ENCODE results near the gene PLEKHA4. TPM values are rescaled to one million over a fixed set of nuclear protein-coding genes. Genes with fewer than 3 reads are reported as not detected.
"Not testable (repeated sequence)": the region's sequence is repeated elsewhere in the genome, so short reads cannot be mapped to it uniquely, and the experiment has no call there.

PLEKHA4 gene
- total RNA-seq, 1 donor from 2014 or later: 8.1 TPM

DNA sequence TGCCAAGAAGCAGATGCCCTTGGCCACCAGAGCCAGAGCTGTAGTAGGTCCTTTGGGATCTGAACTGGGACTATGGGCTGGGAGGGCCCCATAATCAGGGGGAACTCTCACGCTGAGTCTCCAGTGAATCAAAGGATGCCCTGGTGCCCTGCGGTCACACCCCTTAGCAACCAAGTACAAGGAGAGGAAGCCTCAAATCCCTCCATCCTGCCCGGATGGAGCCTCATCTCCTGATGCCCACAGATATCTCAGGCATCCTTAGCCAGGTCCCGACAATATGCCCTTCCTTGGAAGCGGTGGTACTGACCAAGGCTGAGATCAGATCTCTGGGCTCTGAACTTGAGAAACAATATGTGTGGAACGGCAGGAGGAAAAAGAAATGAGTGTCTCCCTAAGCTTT lies 1.7 kb downstream of the PLEKHA4 start:
- no peak for ATAC-seq

GRCh38 chr19:48862827-48863226 lies 5.6 kb downstream of the PLEKHA4 start:
- no peak for ATAC-seq

GRCh38 chr19:48861313-48861712 lies 7.1 kb downstream of the PLEKHA4 start:
- no peak for ATAC-seq

GRCh38 chr19:48859711-48860572 lies 8.5 kb downstream of the PLEKHA4 start:
- peak; percentile 30 for ATAC-seq

DNA sequence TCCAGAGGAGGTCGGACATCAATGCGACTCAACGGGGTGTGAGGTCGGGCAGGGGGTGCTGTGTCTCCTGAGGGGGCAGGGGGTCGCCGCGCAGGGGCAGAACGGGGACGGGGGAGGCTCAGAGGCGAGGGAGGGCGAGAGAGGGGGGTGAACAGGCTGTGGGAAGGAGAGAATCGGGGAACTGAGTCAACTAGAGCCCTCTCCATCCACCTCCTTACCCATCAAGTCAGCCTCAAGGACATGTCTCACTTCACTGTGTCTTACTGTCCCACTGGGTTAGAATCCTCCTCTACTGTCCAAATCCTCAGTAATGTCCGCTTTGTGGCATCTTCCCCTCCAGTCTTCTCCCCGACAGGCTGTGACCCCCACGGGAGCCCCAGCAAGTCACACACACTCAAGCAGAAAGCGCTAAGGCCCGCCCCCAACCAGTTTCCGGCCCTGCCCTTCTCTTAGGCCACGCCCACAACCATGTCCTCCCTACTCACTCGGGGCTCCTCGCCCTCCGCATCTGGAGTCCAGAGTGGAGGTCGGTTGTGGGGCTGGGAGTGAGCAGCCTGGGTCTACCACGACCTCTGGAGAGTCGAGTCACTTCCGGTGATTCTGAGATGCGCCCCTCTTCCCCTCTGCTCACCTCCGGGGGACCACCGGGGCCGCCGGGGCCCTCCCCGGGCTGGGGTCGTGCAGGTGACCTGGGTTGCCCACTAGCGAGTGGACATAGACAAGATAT lies 9.3 kb downstream of the PLEKHA4 start:
- ATAC-seq: peak; percentile 44

DNA sequence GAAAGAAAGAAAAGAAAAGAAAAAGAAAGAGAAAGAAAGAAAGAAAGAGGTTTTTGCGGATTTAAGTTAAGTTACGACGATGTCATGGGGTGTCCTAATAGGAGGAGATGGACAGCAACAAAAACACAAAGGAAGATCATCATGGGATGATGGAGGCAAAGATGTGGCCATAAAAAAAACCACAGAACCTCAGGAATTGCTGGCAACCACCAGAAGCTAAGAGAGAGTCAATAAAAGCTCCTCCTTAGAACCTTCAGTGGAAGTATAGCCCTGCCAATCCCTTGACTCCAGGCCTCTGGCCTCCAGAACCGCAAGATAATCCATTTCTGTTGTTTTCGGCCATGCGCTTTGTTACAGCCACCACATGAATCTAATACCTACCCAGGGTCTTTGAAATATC lies 11.5 kb downstream of the PLEKHA4 start:
- ATAC-seq: no peak

- ATAC-seq: no peak
These were observed 14.3 kb downstream of the PLEKHA4 start for GRCh38 chr19:48854103-48854502.

DNA sequence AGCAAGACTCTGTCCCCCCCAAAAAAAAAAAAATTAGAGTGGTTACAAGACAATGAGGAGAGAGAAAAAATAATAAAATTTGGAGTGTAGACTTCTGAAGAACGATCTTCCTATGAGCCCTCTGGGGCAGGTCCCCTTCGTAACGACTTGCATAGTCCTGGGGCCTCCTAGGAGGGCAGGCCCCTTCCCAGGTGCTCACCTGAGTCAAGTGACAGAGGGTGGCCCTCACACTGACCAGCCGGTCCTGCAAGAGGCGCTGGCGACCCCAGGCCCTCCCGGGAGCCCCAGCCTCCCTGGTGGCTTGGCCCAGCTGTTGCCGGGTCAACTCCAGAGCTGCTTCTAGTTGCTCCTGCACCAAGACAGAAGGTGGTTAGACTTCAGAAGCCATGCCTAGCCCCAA lies 14.9 kb downstream of the PLEKHA4 start:
- ATAC-seq: peak; percentile 32

DNA sequence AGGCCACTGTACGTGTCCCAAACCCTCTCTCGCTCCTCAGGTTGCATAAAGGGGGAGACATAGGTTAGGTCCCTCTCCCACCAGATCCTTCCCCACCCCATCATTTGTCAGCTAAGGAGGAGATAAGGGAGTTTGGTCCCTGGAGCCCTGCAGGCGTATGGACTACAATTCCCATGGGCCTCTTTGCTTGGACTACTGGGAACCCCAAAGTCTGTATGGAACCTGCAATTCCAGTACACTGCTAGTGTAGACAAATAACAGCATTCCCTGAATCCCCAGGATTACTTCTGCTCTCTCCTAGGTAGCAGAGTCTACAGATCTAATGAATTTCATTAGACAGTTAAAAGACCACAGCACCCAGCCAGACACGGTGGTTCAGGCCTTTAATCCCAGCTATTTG lies 16.1 kb downstream of the PLEKHA4 start:
- ATAC-seq: no peak

DNA sequence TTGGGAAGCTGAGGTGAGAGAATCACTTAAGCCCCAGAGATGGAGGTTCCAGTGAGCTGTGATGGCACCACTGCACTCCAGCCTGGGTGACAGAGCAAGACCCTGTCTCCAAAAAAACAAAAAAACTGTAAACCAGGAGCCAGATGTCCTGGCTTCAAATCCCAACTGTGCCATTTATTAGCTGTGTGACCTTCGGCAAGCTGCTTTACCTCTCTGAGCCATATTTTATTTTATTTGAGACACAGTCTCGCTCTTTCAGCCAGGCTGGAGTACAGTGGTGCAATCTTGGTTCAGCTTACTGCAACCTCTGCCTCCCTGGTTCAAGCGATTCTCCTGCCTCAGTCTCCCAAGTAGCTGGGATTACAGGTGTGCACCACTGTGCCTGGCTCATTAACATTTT lies 21.8 kb downstream of the PLEKHA4 start:
- ATAC-seq: not testable (repeated sequence)

GRCh38 chr19:48845384-48845783 lies 23.0 kb downstream of the PLEKHA4 start:
- ATAC-seq: no peak

DNA sequence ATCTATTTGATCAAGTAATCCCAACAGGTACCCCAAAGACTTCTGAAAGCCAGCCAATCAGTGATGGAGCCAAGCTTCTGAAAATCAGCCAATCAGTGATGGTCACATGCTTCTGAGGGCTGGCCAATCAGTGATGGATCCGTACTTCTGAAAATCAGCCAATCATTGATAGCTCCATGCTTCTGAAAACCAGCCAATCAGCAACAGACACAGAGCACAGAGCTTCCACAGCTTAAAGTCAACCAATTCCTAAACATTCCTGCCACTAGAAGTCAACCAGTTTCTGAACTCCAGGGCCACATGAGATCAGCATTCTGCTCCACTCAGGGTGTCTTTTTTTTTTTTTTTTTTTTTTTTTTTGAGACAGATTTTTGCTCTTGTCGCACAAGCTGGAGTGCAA lies 23.9 kb downstream of the PLEKHA4 start:
- ATAC-seq: no peak

DNA sequence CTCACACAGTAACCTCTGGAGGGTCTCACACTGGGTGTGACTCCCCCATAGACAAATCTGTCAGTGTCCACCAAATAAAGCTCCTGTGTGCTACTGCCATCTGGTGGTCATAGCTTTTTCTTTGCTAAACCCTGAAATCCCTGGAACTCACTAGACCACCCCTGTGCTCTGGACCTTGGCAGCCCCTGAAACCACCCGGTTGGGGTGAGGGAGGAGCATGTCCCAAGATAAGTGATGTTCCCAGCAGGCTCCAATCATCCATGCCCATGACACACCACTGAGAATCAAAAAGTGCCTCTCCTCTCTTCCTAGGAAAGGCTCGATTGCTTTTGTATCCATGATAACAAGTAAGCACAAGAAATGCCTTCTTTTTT lies 25.6 kb downstream of the PLEKHA4 start:
- peak; percentile 49 for ATAC-seq

DNA sequence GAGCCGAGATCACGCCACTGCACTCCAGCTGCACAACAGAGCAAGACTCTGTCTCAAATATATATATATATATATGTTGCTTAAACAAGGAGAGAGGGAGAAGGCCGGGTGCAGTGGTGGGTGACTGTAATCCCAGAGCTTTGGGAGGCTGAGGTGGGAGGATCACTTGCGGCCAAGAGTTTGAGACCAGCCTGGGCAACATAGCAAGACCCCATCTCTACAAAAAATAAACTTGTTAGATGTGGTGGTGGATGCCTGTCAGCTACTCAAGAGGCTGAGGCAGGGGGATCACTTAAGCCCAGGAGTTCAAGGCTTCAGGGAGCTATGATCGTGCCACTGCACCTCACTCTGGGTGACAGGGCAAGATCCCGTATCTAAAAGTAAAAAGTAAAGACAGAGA lies 26.8 kb downstream of the PLEKHA4 start:
- no peak for ATAC-seq

GRCh38 chr19:48841047-48841446 lies 27.4 kb downstream of the PLEKHA4 start:
- ATAC-seq: no peak

GRCh38 chr19:48837687-48838086 lies 30.7 kb downstream of the PLEKHA4 start:
- no peak for ATAC-seq

DNA sequence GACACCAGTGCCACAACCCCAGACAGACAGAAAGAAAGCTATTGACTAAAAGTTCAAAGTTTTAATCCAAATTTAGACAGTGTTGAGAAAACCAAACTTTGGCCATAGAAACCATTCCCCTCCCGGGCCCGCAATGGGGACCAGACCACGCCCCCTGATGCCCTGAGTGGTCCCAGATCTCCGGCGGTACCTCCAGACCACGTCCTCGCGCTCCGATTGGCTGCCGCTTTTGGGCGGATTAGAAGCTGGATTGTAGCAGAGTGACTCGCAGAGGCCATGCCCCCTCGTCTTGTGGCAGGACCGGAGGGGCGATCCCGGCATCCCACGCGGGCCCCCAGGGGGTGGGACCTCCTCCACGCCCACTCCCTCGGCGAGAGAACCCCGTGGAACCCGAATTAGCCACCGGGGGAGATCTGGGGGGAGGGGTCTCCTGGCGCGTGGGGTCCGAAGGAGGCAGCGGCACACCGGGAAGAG lies 31.3 kb downstream of the PLEKHA4 start:
- peak; percentile 34 for ATAC-seq

- peak; percentile 15 for ATAC-seq
These were observed 32.1 kb downstream of the PLEKHA4 start, which contains the start of gene HSD17B14 for GRCh38 chr19:48836089-48837017. HSD17B14 (minus strand) TSS chr19:48836491; CDS start chr19:48836411, 80 bp downstream.

DNA sequence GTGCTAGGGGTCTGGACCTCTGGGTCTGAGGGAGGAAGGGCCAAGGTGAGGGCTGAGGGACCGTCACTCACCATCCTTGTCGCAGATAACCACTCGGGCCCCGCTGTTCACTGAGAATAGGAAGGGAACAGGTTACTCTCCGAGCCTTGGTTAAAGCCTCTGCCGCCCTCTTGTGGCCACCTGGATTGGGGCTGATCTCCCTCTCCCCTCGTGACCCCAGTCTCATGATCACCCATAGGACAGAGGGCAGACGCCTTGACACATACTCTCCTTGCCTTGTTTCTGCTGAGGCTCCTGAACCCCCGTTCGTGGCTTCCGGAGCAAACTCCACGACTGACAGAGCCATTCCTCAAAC lies 32.7 kb downstream of the PLEKHA4 start:
- peak; percentile 95 for ATAC-seq

DNA sequence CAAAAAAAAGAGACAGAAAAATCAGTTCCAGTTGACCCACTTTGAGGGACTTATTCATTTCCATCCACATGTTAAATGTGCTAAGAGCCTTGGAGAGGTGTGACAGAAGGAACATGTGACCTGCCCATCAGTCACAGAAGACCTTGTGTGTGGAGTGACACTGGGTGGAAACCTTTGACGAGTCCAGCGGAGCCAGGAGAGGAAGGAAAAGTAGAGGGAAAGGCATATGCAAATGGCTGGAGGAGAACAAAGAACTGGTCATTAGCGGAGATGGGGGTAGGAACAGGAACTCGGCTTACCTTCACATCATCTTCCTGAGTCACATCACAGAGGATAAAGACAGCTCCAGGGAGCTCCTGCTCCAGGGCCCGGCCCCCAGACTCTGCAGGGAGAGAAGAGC lies 34.4 kb downstream of the PLEKHA4 start:
- no peak for ATAC-seq

- no peak for ATAC-seq
These were observed 35.4 kb downstream of the PLEKHA4 start for GRCh38 chr19:48833049-48833448.

DNA sequence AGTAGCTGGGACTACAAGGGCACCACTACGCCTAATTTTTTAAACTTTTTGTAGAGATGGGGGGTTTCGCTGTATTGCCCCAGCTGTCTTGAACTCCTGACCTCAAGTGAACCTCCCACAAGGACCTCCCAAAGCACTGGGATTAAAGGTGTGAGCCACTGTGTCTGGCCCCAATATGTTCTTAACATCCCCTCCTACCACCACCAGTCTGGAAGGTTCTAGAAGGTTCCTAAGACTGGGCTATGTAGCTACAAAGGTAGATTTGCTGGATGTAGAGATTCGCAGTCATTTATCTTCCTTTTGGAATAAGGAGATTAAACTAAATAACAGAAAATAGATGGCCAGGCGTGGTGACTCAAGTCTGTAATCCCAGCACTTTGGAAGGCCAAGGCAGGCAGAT lies 37.5 kb downstream of the PLEKHA4 start:
- ATAC-seq: no peak

GRCh38 chr19:48830088-48830487 lies 38.3 kb downstream of the PLEKHA4 start:
- no peak for ATAC-seq
